Neural progenitor cell (in vitro differentiated cells): ENCODE measurements around the gene PDE6D. TPM values are rescaled to one million over a fixed set of nuclear protein-coding genes. Genes with fewer than 3 reads are reported as not detected.

Source experiments
- DNase-seq: peaks from one replicate; pipeline ENCODE4 v3.0.0-alpha.2; 2016; ENCODE audit warnings: low spot score
- H2AFZ ChIP-seq: fragments of 200-600 bp; sonication (generic); replicated peaks from 2 replicates; pipeline ENCODE4 v1.6.1; 2016; ENCODE audit warnings: antibody characterized with exemption
- H3F3A ChIP-seq: fragments of 200-600 bp; sonication (generic); 2 replicates; pipeline ENCODE4 v1.6.1; 2016; ENCODE audit warnings: antibody characterized with exemption, low read depth
- H3K27ac ChIP-seq: fragments of 200-600 bp; sonication (generic); 2 replicates; pipeline ENCODE4 v1.5.1; 2016; ENCODE audit warnings: mild to moderate bottlenecking
- H3K27me3 ChIP-seq: fragments of 200-600 bp; sonication (generic); 2 replicates; pipeline ENCODE4 v1.6.1; 2016; ENCODE audit warnings: mild to moderate bottlenecking, moderate library complexity
- H3K36me3 ChIP-seq: fragments of 200-600 bp; sonication (generic); 2 replicates; pipeline ENCODE4 v1.5.1; 2016
- H3K4me1 ChIP-seq: fragments of 200-600 bp; sonication (generic); 2 replicates; pipeline ENCODE4 v1.6.1; 2016; ENCODE audit warnings: mixed run types
- H3K4me2 ChIP-seq: fragments of 200-600 bp; sonication (generic); 2 replicates; pipeline ENCODE4 v1.6.1; 2016
- H3K4me3 ChIP-seq: fragments of 200-600 bp; sonication (generic); 2 replicates; pipeline ENCODE4 v1.5.1; 2016
- H3K79me2 ChIP-seq: fragments of 200-600 bp; sonication (generic); 2 replicates; pipeline ENCODE4 v1.6.1; 2016; ENCODE audit warnings: low read depth
- H3K9ac ChIP-seq: fragments of 200-600 bp; sonication (generic); 2 replicates; pipeline ENCODE4 v1.6.1; 2016
- H3K9me3 ChIP-seq: fragments of 200-600 bp; sonication (generic); 2 replicates; pipeline ENCODE4 v1.5.1; 2016; ENCODE audit warnings: low read depth
- H4K20me1 ChIP-seq: fragments of 200-600 bp; sonication (generic); 2 replicates; pipeline ENCODE4 v1.6.1; 2016; ENCODE audit warnings: low read depth
- H3K27ac Mint-ChIP-seq: 3 replicates; pipeline ENCODE4 v1.8.0; 2021; ENCODE audit warnings: mixed read lengths
- H3K27me3 Mint-ChIP-seq: 2 replicates; pipeline ENCODE4 v1.8.0; 2022; ENCODE audit warnings: low read depth, mild to moderate bottlenecking, inconsistent platforms, moderate library complexity, mixed read lengths; ENCODE audit not compliant: insufficient read depth
- H3K36me3 Mint-ChIP-seq: 3 replicates; pipeline ENCODE4 v1.8.0; 2021; ENCODE audit warnings: mixed read lengths
- H3K4me1 Mint-ChIP-seq: 3 replicates; pipeline ENCODE4 v1.8.0; 2021; ENCODE audit warnings: mixed read lengths
- H3K4me3 Mint-ChIP-seq: 3 replicates; pipeline ENCODE4 v1.8.0; 2021; ENCODE audit warnings: mild to moderate bottlenecking, moderate library complexity, mixed read lengths
- H3K9me3 Mint-ChIP-seq: 3 replicates; pipeline ENCODE4 v1.8.0; 2020; ENCODE audit warnings: mixed read lengths
- CTCF ChIP-seq: fragments of 200-600 bp; sonication (generic); IDR thresholded peaks from 2 replicates; pipeline ENCODE4 v1.5.1; 2017; ENCODE audit warnings: antibody characterized with exemption, mild to moderate bottlenecking
- EZH2 ChIP-seq: fragments of 200-600 bp; sonication (generic); IDR thresholded peaks from 2 replicates; pipeline ENCODE4 v1.6.1; 2017; ENCODE audit warnings: antibody characterized with exemption, mild to moderate bottlenecking, moderate library complexity
- EZH2phosphoT487 ChIP-seq: fragments of 200-600 bp; sonication (generic); IDR thresholded peaks from 2 replicates; pipeline ENCODE4 v1.6.1; 2017; ENCODE audit warnings: antibody characterized with exemption
- total RNA-seq: library from RNA; depleted of rRNA; stranded (reverse); fragments of >200 nt; gene quantifications from 2 replicates; pipeline ENCODE4 v1.2.3, GENCODE V29; 2015; ENCODE audit warnings: low replicate concordance

Gene PDE6D
- total RNA-seq, 1 donor from 2014 or later = 52.6 TPM

GRCh38 chr2:231710799-231711676 is 70.0 kb downstream of the PDE6D start:
- H3K4me1 Mint-ChIP-seq = peaks cover 38% of the 10 kb centered on the region
- Histone ChIP-seq H3K27me3 (no peaks in the 10 kb centered on the region), H3K9me3 (no peaks in the 10 kb centered on the region), H3K9ac (peak overlapping the region; percentile 83), H3K27ac (peak overlapping the region; percentile 81), H2AFZ (no peak overlapping the region), H3K4me2 (peak overlapping the region; percentile 94), H3K4me3 (peak overlapping the region; percentile 88), H3K36me3 (no peaks in the 10 kb centered on the region), H3K79me2 (peaks cover 68% of the 10 kb centered on the region), H3F3A (peaks cover 73% of the 10 kb centered on the region), H3K4me1 (peaks cover 19% of the 10 kb centered on the region), H4K20me1 (peaks cover 66% of the 10 kb centered on the region)
- peaks cover 36% of the 10 kb centered on the region for H3K27me3 Mint-ChIP-seq
- H3K27ac Mint-ChIP-seq = peak overlapping the region; percentile 64
- peaks cover 19% of the 10 kb centered on the region for H3K36me3 Mint-ChIP-seq
- peak overlapping the region; percentile 88 for H3K4me3 Mint-ChIP-seq
- peak; percentile 58 for DNase-seq
- TF ChIP-seq EZH2phosphoT487 (no peak), EZH2 (no peak), CTCF (no peak)
- H3K9me3 Mint-ChIP-seq = peaks cover 3% of the 10 kb centered on the region

GRCh38 chr2:231709981-231710798 is 70.9 kb downstream of the PDE6D start:
- Mint-ChIP-seq H3K27me3 (peaks cover 34% of the 10 kb centered on the region), H3K4me3 (peak overlapping the region; percentile 94), H3K27ac (peak overlapping the region; percentile 94), H3K9me3 (peaks cover 5% of the 10 kb centered on the region), H3K36me3 (peaks cover 19% of the 10 kb centered on the region), H3K4me1 (peaks cover 36% of the 10 kb centered on the region)
- Histone ChIP-seq H3K9me3 (no peaks in the 10 kb centered on the region), H3K4me2 (peak overlapping the region; percentile 94), H3K9ac (peak overlapping the region; percentile 95), H3K27me3 (no peaks in the 10 kb centered on the region), H3K4me3 (peak overlapping the region; percentile 88), H3F3A (peaks cover 78% of the 10 kb centered on the region), H4K20me1 (peaks cover 69% of the 10 kb centered on the region), H2AFZ (no peak overlapping the region), H3K4me1 (peaks cover 22% of the 10 kb centered on the region), H3K27ac (peak overlapping the region; percentile 87), H3K36me3 (no peaks in the 10 kb centered on the region), H3K79me2 (peaks cover 77% of the 10 kb centered on the region)
- TF ChIP-seq EZH2 (no peak), EZH2phosphoT487 (no peak), CTCF (peak; percentile 69)
- DNase-seq = peak; percentile 92

- peaks cover 19% of the 10 kb centered on the region for H3K36me3 Mint-ChIP-seq
- H3K27ac Mint-ChIP-seq = peak overlapping the region; percentile 94
- H3K9me3 Mint-ChIP-seq = peaks cover 5% of the 10 kb centered on the region
- TF ChIP-seq EZH2phosphoT487 = no peak
- TF ChIP-seq EZH2 = no peak
- no peak for TF ChIP-seq CTCF
- peak overlapping the region; percentile 94 for H3K4me3 Mint-ChIP-seq
- Histone ChIP-seq H3K36me3 (no peaks in the 10 kb centered on the region), H3K27ac (peak overlapping the region; percentile 87), H4K20me1 (peaks cover 63% of the 10 kb centered on the region), H3K4me1 (peaks cover 22% of the 10 kb centered on the region), H3K4me2 (peak overlapping the region; percentile 94), H3K9ac (peak overlapping the region; percentile 95), H3K9me3 (no peaks in the 10 kb centered on the region), H3K27me3 (no peaks in the 10 kb centered on the region), H2AFZ (no peak overlapping the region), H3K79me2 (peaks cover 79% of the 10 kb centered on the region), H3K4me3 (peak overlapping the region; percentile 88), H3F3A (peaks cover 73% of the 10 kb centered on the region)
- DNase-seq = peak; percentile 53
- peaks cover 33% of the 10 kb centered on the region for H3K27me3 Mint-ChIP-seq
- peaks cover 35% of the 10 kb centered on the region for H3K4me1 Mint-ChIP-seq
Observed at GRCh38 chr2:231709636-231709980, 71.5 kb downstream of the PDE6D start.
